ENCODE results near the gene ZEB1.

- TF ChIP-seq POLR2A (IDR thresholded peaks at IDR 0.05) (no peak), CTCF (IDR thresholded peaks at IDR 0.05) (no peak)
These were observed 235.5 kb downstream of the ZEB1 start for GRCh38 chr10:31554556-31554955.

Data from prostate gland (tissue), 2 donors.